Measurements from ENCODE around the gene SLC7A11. TPM values are rescaled to one million over a fixed set of nuclear protein-coding genes. Genes with fewer than 3 reads are reported as not detected.

SLC7A11 gene
- total RNA-seq = 1 to 10 TPM in 1 of 2 donors, under 1 TPM in 1; 0.99 to 2.6 TPM

GRCh38 chr4:138242076-138242833, at the start of gene SLC7A11:
Gene SLC7A11 (minus strand): TSS chr4:138242349. CDS start chr4:138242069, 280 bp downstream.
- H3K27ac ChIP-seq = peak within 1 kb of the TSS in 1 of 2 donors; percentile 39
- no peaks in the 10 kb centered on the region for H3K9me3 ChIP-seq

DNA sequence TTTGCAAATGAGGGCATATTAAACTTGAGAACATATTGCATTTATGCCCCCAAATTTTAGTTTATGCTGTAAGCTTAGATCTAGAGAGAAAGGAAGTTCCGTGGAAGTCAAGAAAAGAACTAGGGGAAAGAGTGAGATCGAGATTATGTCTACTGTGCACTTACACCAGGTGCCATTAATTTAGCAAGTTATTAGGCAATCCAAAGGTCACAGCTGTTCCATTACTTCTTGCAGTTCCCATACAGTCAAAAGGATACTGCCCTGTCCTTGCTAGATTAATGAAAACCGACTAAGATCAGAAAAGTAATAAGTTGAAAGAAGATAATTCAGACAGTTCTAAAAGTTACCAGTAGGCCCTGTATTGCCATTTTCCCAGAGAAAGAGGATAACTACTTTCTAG, 49.3 kb upstream of the SLC7A11 start:
- no peak for ATAC-seq (ENCODE audit: insufficient number of reproducible peaks, low FRiP score, low read depth)
- no peak for DNase-seq (ENCODE audit: low spot score)
- Histone ChIP-seq H3K4me3 (no peak overlapping the region), H3K9me3 (no peaks in the 10 kb centered on the region), H3K27me3 (replicated peaks; ENCODE audit: insufficient read depth) (no peaks in the 10 kb centered on the region), H3K4me1 (ENCODE audit: control insufficient read depth in 1 of 2, low read depth in 2 of 2) (no peaks in the 10 kb centered on the region), H3K27ac (no peak overlapping the region), H3K36me3 (no peaks in the 10 kb centered on the region)
- TF ChIP-seq, protein P1, sequence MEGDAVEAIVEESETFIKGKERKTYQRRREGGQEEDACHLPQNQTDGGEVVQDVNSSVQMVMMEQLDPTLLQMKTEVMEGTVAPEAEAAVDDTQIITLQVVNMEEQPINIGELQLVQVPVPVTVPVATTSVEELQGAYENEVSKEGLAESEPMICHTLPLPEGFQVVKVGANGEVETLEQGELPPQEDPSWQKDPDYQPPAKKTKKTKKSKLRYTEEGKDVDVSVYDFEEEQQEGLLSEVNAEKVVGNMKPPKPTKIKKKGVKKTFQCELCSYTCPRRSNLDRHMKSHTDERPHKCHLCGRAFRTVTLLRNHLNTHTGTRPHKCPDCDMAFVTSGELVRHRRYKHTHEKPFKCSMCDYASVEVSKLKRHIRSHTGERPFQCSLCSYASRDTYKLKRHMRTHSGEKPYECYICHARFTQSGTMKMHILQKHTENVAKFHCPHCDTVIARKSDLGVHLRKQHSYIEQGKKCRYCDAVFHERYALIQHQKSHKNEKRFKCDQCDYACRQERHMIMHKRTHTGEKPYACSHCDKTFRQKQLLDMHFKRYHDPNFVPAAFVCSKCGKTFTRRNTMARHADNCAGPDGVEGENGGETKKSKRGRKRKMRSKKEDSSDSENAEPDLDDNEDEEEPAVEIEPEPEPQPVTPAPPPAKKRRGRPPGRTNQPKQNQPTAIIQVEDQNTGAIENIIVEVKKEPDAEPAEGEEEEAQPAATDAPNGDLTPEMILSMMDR (IDR thresholded peaks at IDR 0.05) = no peak

More at GRCh38 chr4:138242076-138242833, at the start of gene SLC7A11:
- Histone ChIP-seq H3K27me3 (replicated peaks; ENCODE audit: insufficient read depth) (no peaks in the 10 kb centered on the region), H3K4me3 (peak within 1 kb of the TSS; percentile 66), H3K36me3 (no peaks in the 10 kb centered on the region), H3K4me1 (ENCODE audit: control insufficient read depth in 1 of 2, low read depth in 2 of 2) (peaks cover 6 to 8% of the 10 kb centered on the region in 2 donors)
- TF ChIP-seq, protein P1 (IDR thresholded peaks at IDR 0.05) = no peak
- peak; percentile 97 for ATAC-seq (ENCODE audit: insufficient number of reproducible peaks, low FRiP score, low read depth)
- DNase-seq (ENCODE audit: low spot score) = peak; percentile 4

DNA sequence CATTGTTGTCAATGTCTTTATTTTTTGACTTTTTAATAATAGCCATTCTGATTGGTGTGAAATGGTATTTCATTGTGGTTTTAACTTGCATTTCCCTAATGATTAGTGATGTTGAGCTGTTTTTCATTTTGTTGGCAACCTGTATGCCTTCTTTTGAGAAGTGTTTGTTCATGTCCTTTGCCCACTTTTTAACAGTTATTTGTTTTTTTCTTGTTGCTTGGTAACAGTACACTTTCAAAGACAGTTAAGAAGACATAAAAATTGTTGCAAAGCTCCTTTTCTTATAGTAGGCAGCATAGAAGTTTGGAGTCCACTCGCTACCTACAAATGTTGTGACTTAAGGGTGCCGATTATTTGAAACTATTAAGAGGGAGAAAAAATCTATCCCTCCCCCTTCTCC, 48.7 kb upstream of the SLC7A11 start:
- TF ChIP-seq, protein P1 (IDR thresholded peaks at IDR 0.05) = no peak
- H3K9me3 ChIP-seq = no peaks in the 10 kb centered on the region
- H3K4me1 ChIP-seq (ENCODE audit: control insufficient read depth in 1 of 2, low read depth in 2 of 2) = no peaks in the 10 kb centered on the region
- H3K27ac ChIP-seq = no peak overlapping the region
- no peak for DNase-seq (ENCODE audit: low spot score)
- ATAC-seq (ENCODE audit: insufficient number of reproducible peaks, low FRiP score, low read depth) = no peak
- H3K36me3 ChIP-seq = no peaks in the 10 kb centered on the region
- no peaks in the 10 kb centered on the region for H3K27me3 ChIP-seq (replicated peaks; ENCODE audit: insufficient read depth)
- no peak overlapping the region for H3K4me3 ChIP-seq

DNA sequence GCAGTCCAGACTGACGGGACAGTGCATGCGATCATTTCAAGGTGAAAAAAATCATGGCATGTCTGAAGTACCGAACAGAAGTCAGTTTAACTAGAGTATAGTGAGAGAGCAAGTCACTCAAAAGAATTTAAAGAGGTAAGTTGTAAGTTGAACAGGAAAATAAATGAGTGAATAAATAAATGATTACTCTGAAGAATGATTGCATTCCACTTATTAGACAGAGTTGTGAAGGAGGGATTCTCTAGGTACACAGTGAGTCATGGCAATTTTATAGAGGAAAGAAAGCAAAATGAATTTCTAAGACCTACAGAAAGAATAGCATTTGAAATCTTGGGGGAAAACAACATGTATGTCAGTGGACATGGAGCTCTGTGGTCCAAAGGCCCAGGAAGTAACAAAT, 37.1 kb upstream of the SLC7A11 start:
- Histone ChIP-seq H3K9me3 (no peaks in the 10 kb centered on the region), H3K36me3 (no peaks in the 10 kb centered on the region), H3K27ac (no peak overlapping the region), H3K4me3 (no peak overlapping the region), H3K27me3 (replicated peaks; ENCODE audit: insufficient read depth) (no peaks in the 10 kb centered on the region), H3K4me1 (ENCODE audit: control insufficient read depth in 1 of 2, low read depth in 2 of 2) (peaks cover 0 to 4% of the 10 kb centered on the region in 2 donors)
- TF ChIP-seq, protein P1 (IDR thresholded peaks at IDR 0.05) = no peak
- ATAC-seq (ENCODE audit: insufficient number of reproducible peaks, low FRiP score, low read depth) (no peak), DNase-seq (ENCODE audit: low spot score) (no peak)

DNA sequence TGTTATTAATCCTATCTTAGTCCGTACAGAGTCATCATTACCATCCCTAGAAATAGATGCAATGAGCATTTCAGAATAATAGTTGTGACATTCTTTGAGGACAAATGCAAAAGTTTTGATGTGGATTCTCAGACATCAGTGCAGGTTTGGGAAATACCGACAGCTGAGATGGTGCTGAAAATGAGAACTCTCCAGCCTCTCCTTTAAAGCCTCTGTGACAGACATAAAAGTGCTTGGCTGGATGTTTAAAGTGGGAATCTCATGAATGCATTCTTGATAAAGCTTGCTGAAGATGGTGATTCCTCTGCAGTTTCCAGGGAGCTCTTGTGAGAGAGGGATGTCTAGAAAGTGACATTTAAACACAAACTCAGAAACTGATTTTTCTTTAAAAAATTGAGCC, 35.0 kb upstream of the SLC7A11 start:
- no peak overlapping the region for H3K27ac ChIP-seq
- DNase-seq (ENCODE audit: low spot score) = no peak
- ATAC-seq (ENCODE audit: insufficient number of reproducible peaks, low FRiP score, low read depth) = no peak
- no peak overlapping the region for H3K4me3 ChIP-seq
- TF ChIP-seq, protein P1 (IDR thresholded peaks at IDR 0.05) = no peak
- no peaks in the 10 kb centered on the region for H3K36me3 ChIP-seq
- no peaks in the 10 kb centered on the region for H3K9me3 ChIP-seq
- H3K27me3 ChIP-seq (replicated peaks; ENCODE audit: insufficient read depth) = no peaks in the 10 kb centered on the region
- peaks cover 0 to 4% of the 10 kb centered on the region in 2 donors for H3K4me1 ChIP-seq (ENCODE audit: control insufficient read depth in 1 of 2, low read depth in 2 of 2)

Data from thoracic aorta (tissue), 2 donors.